GM03348 (cell line): Measurements from ENCODE around the gene CCL19.
"Not testable (repeated sequence)": the region's sequence is repeated elsewhere in the genome, so short reads cannot be mapped to it uniquely, and the experiment has no call there.

Source experiments
- DNase-seq: peaks from one replicate; pipeline ENCODE4 v3.0.0; 2012; ENCODE audit warnings: low spot score

CCL19 gene

GRCh38 chr9:34690983-34691935, at the start of gene CCL19:
TSS of gene CCL19 (minus strand) at chr9:34691276. CDS start at chr9:34691139, 137 bp downstream.
- no peak for DNase-seq

DNA sequence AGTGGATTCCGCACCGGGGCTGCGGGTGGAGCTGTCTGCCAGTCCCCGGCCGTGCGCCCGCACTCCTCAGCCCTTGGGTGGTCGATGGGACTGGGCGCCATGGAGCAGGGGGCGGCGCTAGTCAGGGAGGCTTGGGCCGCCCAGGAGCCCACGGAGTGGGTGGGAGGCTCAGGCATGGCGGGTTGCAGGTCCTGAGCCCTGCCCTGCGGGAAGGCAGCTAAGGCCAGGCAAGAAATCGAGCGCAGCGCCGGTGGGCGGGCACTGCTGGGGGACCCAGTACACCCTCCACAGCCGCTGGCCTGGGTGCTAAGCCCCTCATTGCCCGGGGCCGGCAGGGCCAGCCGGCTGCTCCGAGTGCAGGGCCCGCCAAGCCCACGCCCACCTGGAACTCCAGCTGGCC, 49.1 kb upstream of the CCL19 start:
- DNase-seq, result not testable (repeated sequence)

- no peak for DNase-seq
Measured at GRCh38 chr9:34737677-34738260, 46.7 kb upstream of the CCL19 start.

- DNase-seq, result no peak
Measured at GRCh38 chr9:34734720-34735119, 43.6 kb upstream of the CCL19 start.

DNA sequence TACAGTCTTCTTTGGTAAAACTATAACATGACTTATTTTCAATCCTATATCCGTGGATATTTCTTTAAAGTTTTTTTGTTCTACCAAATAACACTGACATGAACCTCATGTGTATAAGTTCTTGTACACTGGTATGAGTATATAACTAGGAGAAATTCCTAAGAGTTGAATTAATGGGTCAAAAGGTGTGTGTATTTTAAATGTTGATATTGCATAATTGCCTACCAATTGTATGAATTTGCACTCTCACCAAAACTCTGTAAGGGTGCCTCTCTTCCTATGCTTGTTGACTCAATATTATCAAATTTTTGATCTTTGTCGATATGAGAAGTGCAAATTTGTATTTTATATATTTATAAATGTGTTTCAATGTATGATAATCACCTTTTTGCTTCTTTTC, 41.8 kb upstream of the CCL19 start:
- DNase-seq, result no peak

DNA sequence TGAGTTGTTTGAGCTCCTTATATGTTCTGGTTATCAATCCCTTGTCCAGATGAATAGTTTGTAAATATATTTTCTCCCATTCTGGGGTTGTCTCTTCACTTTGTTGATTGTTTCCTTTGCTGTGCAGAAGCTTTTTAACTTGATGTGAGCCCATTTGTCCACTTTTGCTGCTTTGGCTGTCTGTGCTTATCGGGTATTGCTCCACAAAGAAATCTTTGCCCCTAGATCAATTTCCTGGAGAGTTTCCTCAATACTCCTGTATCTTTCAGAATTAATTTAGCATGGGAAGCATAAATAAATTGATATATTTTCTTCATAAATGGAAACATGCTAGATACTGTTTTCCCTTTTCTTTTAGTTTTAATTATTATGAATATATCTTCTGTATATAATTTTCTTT, 41.4 kb upstream of the CCL19 start:
- no peak for DNase-seq

DNA sequence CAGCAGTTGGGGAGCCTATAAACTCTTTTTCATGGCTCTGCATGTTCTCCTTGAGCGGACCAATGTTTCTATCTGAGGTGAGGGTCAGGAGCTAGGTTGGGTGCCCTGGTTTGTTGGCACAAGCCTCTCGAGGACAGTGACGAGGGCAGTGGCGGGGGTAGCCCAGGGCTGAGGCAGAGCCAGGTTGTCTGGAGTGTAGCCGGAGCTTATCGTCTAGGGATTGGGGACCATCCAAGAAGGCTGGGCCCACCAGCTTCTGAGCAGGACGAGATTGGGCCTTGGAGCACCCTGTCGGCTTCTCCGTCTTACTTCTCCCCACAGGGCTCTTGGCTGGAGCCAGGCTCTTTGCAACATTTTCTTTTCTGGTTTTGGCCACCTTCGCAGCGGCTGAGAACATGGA, 32.1 kb upstream of the CCL19 start:
- DNase-seq, result no peak

- not testable (repeated sequence) for DNase-seq
Measured at GRCh38 chr9:34719769-34720025, 28.6 kb upstream of the CCL19 start.

- no peak for DNase-seq
Measured at GRCh38 chr9:34719021-34719768, 28.1 kb upstream of the CCL19 start.

DNA sequence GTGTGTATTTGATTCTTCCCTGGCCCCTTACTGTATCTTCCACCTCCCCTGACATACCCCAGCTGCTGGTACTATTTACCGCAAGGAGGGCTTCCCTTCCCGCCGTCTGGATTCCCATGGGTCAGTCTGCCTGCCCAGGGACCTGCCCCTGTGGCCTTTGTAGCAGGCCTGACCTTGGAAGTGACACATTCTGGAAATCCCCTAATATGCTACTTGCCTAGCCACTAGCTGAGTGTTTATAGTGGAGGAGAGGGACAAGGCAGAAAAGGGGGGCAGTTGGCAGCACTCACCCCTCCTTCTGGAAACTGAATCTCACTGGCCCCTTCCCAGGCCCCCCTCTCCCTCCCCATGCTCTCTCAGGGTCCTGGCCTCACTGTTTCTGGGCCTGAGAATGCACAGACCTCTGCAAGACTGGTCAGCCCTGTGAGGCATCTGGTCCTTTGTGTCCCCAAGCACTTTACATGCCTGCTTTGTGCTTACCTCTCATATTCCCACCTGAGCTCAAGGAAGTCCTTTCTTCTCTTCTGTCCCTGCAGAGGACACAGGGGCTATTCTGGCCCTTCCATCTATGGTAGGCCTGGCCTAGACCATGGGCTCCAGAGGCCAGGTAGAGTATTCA, 27.0 kb upstream of the CCL19 start:
- DNase-seq, result no peak

DNA sequence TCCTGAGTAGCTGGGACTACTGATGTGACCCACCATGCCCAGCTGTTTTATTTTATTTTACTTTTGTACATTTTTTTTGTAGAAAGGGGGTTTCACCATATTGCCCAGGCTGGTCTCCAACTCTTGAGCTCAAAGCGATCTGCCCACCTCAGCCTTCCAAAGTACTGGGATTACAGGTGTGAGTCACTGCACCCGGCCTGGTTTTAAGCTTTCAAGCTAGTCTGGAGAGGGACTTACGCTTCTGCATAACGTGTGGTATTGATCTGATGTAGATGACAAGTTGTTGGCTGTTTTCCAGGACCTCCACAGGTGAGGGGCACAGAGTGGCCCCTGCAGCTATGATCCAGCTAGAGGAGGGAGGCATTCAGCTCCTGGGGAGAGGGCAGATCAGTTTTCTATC, 25.6 kb upstream of the CCL19 start:
- DNase-seq, result no peak

DNA sequence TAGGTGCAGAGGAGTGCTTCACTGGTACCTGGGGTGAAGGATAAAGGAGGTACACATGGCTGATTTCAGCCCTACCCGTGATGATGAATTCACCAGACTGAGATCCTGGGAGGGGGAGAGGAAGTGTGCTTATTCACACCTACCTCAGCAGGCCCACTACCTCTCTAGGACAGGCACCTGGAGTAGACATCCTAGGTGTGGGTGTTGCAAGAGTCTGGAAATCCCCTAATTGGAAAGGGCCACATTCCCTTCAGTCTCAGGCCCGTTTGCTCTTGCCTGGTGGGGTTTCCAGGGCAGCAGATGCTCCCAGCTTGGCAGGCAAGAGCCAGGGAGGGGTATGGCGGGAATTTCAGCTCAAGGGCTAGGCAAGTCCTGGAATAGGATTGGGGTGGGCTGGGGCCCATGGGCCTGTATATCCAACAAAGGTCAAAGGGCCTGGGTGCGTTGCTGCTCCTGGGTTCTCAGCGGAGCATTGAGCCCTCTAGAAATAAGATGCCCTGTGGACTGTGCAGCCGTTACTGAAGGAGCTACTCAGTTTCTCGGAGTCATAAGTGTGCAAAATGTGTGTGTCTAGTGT, 24.7 kb upstream of the CCL19 start:
- DNase-seq, result no peak

GRCh38 chr9:34714007-34714406, 22.9 kb upstream of the CCL19 start:
- DNase-seq, result no peak

DNA sequence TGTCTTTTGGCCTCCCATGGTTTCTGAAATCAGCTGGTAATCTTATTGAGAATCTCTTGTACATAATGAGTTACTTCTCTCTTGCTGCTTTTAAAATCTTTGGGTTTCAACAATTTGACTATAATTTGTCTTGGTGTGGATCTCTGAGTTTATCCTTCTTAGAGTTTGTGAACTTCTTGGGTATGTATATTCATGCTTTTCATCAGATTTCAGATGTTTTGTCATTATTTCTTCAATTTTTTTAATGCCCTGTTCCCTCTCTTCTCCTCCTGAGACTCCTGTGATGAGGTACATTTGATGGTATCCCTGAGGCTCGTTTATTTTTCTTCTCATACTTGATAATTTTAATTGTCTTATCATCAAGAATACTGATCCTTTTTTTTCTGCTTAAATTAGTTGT, 21.1 kb upstream of the CCL19 start:
- no peak for DNase-seq

- no peak for DNase-seq
Measured at GRCh38 chr9:34710023-34710422, 18.9 kb upstream of the CCL19 start, which contains the start of gene CCL21. TSS of gene CCL21 (minus strand) at chr9:34710136. CDS start at chr9:34710066, 70 bp downstream.

- no peak for DNase-seq
Measured at GRCh38 chr9:34709196-34709978, 18.3 kb upstream of the CCL19 start.

DNA sequence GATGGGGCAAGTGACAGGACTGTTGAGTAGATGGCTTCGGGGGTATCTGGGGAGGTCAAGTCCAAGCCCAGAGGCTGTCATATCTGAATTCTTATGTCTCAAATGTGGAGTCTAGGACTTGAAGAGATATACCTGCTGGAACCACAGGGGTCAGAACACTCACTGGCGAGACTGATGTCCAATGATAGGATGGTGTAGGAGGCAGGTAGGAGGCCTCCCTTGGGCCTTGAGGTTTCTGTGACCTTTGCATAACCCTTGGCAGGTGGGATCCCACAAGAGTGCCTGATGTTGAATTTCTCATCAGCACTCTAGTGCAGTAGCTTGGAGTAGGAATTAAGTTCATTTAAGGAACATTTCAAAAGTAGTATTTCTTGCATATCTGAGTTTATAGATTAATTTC, 16.1 kb upstream of the CCL19 start:
- DNase-seq, result no peak

- peak; percentile 94 for DNase-seq
Measured at GRCh38 chr9:34701769-34702736, 11.0 kb upstream of the CCL19 start.

DNA sequence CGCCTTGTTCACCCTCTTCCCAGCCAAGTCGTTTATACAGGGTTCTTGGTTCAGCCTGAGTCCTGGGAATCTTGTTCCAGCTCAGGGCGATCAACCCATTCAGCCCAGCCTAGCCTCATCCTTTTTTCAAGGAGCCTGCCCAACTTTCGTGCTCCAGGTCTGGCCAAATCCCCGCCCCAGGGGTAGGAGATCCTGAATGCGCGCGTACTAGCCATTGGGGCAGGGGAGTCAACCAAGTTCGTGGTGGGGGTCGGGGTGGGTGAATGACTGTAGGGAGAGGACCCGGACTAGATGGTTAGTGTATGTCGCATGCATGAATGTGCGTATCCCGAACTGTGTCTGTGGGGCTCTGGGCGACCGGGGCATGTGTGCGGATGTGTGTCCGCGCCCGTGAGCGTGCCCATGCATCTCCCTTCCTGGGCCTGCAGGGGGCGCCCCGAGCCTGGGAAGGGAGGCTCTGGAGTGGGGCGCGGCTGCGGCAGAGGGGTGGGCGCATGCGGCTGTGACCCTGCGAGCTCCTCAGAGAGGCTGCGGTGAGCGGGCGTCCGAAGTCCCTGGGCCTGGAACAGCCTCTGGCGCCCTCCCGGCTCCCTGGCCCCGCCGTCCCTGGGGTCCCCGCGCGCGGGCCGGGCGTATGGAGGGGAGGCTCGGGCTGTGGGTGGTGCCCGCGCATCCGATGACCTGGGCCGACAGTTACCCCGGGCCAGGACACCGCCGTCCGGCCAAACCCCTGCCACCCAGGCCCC, 10.1 kb upstream of the CCL19 start:
- peak; percentile 93 for DNase-seq
